Transverse colon (tissue), 4 donors: ENCODE measurements around the gene TMEM132C.

Source experiments
- EP300 ChIP-seq: sonication (generic); formaldehyde crosslinking; IDR thresholded peaks from one replicate; pipeline ENCODE4 v1.6.1; 2017; ENCODE audit warnings: antibody characterized with exemption, low read depth
- POLR2A ChIP-seq: fragments of 450-650 bp; IDR thresholded peaks from one replicate; pipeline ENCODE4 v1.6.1; 2016; ENCODE audit warnings: antibody characterized with exemption, mild to moderate bottlenecking, moderate library complexity
- POLR2AphosphoS5 ChIP-seq, 3 donors: sonication (generic); formaldehyde crosslinking; IDR thresholded peaks; one replicate each; pipeline ENCODE4 v1.6.1; 2016; ENCODE audit warnings: antibody characterized with exemption in 3 of 3
- TF ChIP-seq, protein P1 (sequence below), 5 experiments: fragments of 200-600 bp in 3 of 5; fragments of 450-650 bp in 2 of 5; sonication (generic) in 3 of 5; IDR thresholded peaks; 1 replicate in 2 of 5; 2 replicates in 3 of 5; pipeline ENCODE4 v1.5.1; 2016 to 2017; ENCODE audit warnings: antibody characterized with exemption in 5 of 5, inconsistent platforms in 3 of 5, mild to moderate bottlenecking in 2 of 5, moderate library complexity in 1 of 5

DNA sequence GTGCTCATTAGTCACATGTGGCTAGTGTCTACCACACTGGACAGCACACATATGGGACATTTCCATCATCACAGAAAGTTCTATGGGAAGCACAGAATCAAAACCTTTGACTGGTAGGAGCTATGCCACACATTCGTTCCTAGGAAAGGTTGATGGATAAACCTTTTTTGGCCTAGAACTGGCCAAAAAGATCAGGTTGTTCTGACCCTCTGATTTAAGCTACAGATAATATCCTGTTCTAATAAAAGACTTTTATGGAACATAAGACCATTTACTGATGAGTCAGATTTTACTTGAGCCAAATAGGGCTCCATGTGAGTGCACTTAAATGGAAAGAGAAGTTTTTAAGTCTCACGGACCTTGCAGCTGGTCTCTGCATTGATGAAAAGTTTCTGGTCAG is 413.6 kb downstream of the TMEM132C start:
- TF ChIP-seq POLR2A (no peak), EP300 (no peak), POLR2AphosphoS5 (IDR thresholded peaks at IDR 0.05) (no peak)
- TF ChIP-seq, protein P1, sequence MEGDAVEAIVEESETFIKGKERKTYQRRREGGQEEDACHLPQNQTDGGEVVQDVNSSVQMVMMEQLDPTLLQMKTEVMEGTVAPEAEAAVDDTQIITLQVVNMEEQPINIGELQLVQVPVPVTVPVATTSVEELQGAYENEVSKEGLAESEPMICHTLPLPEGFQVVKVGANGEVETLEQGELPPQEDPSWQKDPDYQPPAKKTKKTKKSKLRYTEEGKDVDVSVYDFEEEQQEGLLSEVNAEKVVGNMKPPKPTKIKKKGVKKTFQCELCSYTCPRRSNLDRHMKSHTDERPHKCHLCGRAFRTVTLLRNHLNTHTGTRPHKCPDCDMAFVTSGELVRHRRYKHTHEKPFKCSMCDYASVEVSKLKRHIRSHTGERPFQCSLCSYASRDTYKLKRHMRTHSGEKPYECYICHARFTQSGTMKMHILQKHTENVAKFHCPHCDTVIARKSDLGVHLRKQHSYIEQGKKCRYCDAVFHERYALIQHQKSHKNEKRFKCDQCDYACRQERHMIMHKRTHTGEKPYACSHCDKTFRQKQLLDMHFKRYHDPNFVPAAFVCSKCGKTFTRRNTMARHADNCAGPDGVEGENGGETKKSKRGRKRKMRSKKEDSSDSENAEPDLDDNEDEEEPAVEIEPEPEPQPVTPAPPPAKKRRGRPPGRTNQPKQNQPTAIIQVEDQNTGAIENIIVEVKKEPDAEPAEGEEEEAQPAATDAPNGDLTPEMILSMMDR (IDR thresholded peaks at IDR 0.05): no peak
